Activated CD4-positive, alpha-beta T cell treated with anti-CD3 and anti-CD28 coated beads for 48 hours (primary cell): Measurements from ENCODE around the gene DBNDD1.
"Not testable (repeated sequence)": the region's sequence is repeated elsewhere in the genome, so short reads cannot be mapped to it uniquely, and the experiment has no call there.

Experiments
- DNase-seq: peaks from one replicate; pipeline ENCODE4 v3.0.0-alpha.2; 2020

DBNDD1 gene, protein sequence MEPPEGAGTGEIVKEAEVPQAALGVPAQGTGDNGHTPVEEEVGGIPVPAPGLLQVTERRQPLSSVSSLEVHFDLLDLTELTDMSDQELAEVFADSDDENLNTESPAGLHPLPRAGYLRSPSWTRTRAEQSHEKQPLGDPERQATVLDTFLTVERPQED

DNA sequence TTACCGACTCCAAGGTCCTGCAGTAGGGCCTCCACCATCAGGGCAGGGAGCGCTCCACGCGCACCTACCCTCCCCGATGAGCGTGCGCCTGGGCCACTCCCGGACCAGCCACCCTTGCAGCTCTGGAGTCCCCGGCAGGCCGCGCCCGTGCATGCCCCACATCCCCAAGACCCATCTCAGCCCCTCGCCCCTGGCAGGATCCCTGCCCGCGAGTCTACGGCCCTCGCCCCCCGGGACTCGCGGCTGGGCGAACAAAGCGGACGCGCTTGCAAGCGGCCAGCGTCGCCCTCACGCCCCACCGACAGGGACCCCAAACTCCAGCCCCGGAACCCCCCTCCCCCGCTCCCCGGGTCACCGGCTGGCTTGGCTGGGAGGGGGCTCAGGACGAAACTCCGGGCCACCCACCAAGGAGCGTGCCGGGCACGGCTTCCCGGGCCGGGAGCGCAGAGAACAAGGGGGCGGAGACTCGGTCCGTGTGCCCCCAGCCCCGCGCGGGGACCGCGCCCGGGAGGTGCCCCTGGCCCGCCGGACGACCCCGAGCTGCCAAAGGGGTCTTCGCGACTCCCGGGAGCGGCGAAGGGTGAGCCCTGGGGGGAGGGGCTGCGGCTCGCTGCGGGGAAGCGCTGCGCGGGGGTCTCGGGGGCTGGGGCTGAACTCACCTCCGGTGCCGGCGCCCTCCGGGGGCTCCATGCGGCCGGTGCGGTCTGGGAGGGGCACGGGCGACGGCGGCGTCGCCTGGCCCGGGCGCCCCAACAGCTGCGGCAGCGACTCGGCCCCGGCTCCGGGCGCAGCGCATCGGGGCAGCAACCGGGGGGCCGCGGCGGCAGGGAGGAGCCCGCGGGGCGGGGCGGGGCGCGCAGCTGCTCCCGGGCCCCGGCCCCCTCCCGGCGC lies at the start of gene DBNDD1:
Gene DBNDD1, minus strand, starts transcription at position 805 of the 891 bp plus-strand sequence. Its CDS starts 115 bp downstream, at position 690.
- DNase-seq: no peak

- no peak for DNase-seq
These were observed 42.2 kb upstream of the DBNDD1 start for GRCh38 chr16:90061437-90061836.

DNA sequence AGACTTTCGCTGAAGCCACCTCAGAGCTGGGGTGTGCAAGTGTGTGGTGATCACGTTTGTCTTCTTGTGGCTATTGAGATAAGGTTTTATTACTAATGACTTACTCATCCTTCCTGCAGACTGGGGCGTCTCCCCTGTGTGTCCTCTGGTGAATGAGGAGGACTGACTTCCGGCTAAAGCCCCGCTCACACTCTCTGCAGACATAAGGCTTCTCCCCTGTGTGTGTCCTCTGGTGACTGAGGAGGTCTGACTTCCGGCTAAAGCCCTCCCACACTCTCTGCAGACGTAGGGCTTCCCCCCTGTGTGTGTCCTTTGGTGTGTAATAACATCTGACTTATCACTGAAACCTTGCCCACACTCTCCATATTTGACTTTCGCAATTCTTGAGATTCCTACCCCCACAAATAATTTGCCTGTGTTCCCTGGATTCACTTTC lies 38.5 kb upstream of the DBNDD1 start:
- DNase-seq: peak; percentile 49

GRCh38 chr16:90056521-90056920 lies 37.3 kb upstream of the DBNDD1 start:
- not testable (repeated sequence) for DNase-seq

- DNase-seq: no peak
These were observed 36.1 kb upstream of the DBNDD1 start for GRCh38 chr16:90055371-90055770.

- no peak for DNase-seq
These were observed 35.3 kb upstream of the DBNDD1 start for GRCh38 chr16:90054554-90054953.

DNA sequence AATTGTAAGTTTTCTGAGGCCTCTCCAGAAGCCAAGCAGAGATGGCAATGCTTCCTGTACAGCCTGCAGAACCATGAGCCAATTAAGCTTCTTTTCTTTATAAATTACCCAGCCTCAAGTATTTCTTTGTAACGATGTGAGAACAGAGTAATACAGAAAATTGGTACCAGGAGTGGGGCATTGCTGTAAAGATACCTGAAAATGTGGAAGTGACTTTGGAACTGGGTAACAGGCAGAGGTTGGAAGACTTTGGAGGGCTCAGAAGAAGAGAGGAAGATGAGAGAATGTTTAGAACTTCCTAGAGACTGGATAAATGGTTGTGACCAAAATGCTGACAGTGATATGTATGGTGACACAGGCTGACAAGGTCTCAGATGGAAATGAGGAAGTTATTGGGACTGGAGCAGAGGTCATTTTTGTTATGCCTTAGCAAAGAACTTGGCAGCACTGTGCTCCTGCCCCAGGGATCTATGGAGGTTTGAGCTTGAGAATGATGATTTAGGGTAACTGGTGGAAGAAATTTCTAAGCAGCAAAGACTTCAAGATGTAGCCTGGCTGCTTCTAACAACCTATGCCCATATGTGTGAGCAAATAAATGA lies 34.7 kb upstream of the DBNDD1 start:
- DNase-seq: no peak

DNA sequence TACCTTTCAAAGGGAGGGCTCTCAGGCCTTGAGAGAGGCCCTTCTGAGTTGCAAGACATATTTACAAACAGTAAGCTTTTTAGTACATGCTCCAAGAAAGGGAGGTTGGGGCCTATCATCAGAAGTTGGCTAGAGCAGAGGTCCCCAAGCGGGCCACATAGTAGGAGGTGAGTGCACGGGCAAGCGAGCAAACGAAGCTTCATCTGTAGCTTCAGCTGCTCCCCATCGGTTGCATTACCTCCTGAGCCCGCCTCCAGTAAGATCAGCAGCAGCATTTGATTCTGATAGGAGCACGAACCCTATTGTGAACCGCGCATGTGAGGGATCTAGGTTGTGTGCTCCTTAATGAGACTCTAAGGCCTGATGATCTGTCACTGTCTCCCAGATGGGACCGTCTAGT lies 31.7 kb upstream of the DBNDD1 start:
- no peak for DNase-seq

- DNase-seq: no peak
These were observed 29.6 kb upstream of the DBNDD1 start for GRCh38 chr16:90048737-90049330.

DNA sequence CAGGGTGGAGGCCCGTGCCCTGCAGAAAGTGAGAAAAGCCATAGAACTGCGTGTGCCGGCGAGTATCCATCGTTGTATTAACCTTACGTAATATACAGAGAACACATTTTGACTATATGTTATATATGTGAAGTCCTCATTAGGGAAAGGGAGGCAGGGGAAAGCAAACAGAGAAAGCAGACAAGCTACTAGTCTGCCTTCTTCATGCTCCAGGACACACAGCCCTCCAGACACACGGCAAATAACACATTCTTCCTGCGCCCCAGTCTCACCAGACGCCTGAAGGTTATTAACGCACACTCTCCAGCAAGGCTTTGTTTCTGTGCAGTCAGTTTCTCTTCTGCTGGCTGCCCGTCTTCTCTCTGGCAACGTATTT lies 29.1 kb upstream of the DBNDD1 start:
- no peak for DNase-seq

DNA sequence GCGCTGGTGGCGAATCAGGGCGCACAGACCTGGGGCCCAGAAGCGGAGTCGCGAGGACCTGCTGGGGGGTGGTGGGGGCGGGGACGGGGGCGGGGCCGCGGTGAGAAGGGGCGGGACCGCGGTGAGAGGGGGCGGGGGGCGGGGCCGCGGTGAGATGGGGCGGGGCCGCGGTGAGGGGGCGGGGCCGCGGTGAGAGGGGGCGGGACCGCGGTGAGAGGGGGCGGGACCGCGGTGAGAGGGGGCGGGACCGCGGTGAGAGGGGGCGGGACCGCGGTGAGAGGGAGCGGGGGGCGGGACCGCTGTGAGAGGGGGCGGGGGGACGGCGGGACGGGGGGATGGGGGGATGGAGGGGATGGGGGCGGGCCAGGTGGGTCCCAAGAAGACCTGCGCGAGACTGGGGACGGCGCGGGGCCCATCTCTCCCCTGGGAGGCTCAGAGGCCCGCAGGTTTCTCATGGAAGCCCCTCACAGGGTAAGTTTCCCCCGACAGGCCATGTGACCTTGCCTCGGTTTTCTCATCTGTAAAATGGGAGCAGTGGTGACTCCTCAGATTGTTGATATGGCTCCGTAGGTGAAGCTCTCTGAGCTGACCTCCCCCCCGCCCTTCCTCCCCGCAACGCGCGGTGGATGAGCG lies 28.6 kb upstream of the DBNDD1 start:
- no peak for DNase-seq

GRCh38 chr16:90046971-90047713 lies 27.9 kb upstream of the DBNDD1 start:
- no peak for DNase-seq

DNA sequence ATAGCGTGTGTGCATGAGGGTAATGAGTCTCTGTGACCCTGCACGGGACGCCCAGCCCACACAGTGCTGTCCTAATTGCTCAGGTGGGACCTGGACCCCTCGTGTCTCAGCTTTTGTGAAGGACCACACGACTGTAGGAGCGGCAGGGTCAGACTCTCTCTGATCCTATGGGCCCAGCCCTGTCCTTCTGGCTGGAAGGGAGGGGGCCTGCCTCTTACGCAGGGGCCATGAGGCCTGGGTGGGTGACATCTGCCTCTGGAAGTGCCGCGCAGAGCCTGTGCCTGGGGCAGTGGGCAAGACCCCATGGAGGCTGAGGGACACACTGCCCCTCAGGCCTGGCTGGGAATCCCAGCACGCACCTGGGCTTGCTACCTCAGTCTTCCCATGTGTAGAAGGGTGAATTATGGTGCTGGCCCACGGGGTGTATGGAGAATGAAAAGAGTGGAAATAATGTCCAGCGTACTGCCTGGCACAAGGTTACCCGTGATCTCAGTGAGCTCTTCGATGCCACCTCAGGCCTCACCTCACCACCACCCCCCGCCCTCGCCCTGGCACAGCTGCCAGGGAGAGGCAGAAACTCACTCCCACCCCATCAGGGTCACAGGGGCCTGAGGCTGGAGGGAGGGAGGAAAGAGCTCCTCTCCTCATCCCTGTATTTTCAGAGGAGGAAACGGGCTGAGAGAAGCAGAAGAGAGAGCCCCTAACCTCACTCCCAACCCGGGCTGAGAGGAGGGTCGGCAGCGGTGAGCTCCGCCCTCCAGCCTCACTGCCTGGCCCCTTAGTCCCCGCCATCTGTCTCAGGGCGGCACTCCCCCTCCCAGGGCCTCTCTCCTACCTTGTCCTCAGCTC lies 27.1 kb upstream of the DBNDD1 start:
- no peak for DNase-seq

GRCh38 chr16:90044111-90044551 lies 24.9 kb upstream of the DBNDD1 start:
- DNase-seq: no peak

- DNase-seq: no peak
These were observed 24.3 kb upstream of the DBNDD1 start for GRCh38 chr16:90043526-90043925.

DNA sequence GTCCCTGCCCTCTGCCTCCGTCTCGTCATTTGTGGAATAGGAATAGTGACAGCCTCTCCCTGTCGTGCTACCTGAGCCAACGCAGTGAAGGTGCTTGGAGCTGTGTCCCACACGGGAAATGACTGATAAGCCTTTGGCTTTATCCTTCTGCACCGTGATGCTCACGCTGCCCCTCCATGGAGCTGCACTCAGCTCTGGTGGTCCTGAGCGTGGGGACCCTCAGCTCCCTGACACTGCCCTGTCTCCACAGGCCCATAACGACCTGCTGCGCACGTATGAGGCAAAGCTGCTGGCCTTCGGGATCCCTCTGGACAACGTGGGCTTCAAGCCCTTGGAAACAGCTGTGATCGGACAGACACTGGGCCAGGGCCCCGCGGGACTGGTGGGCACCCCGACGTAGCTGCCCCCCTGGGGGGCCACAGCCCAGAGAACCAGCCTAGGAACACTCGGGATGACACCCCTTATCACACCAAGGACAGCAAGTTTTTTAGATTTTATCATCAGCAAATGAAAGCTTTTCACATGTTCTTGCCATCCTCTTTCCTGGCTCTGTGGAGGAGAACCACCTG lies 23.8 kb upstream of the DBNDD1 start:
- DNase-seq: no peak

GRCh38 chr16:90041896-90042473 lies 22.7 kb upstream of the DBNDD1 start:
- DNase-seq: no peak

DNA sequence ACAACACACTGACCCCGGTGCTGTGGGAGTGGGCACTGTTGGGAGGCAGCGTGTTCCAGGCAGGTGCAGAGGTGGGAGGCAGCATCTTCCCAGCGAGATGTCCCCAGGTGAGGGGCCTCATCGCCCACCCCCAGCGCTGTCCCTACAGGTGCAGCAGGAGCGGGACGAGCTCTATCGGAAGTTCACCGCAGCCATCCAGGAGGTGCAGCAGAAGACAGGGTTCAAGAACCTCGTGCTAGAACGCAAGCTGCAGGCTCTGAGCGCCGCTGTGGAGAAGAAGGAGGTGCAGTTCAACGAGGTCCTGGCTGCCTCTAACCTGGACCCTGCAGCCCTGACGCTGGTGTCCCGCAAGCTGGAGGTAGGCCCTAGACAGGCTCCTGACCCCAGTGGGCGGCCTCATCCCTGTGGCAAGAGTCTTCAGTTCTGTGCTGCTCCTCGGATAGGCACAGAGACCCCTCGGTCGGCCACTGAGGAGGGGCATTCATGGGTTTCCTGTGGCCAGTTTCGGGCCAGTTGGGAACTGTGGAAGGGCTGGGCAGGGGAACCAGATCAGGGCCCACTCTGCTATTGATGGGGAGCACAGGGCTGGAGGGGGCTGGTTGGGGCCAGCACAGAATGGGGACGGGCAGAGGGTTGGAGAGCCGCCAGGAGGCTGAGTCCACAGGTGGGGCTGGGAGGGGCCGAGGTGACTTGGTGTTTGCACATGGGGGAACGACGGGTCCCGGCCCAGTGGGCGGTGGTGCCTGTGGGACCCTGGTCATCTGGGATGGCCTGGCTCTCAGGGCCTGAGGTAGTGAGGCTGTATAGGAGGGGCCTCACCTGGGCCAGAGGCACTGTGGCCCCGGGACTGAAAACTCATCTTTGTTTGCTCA lies 21.1 kb upstream of the DBNDD1 start:
- no peak for DNase-seq

- no peak for DNase-seq
These were observed 18.0 kb upstream of the DBNDD1 start for GRCh38 chr16:90037276-90037675.

GRCh38 chr16:90035902-90036301 lies 16.6 kb upstream of the DBNDD1 start:
- DNase-seq: no peak
